ENCODE measurements around the gene HOXB8.

The HOXB8 gene

GRCh38 chr17:48612456-48612853 lies 2.6 kb downstream of the HOXB8 start:
- in situ Hi-C loops (cut with MboI; ENCODE audit: low sequenced_read_pairs, unreplicated experiment): no loop called here
- TF ChIP-seq CTCF (IDR thresholded peaks at IDR 0.05; ENCODE audit: borderline replicate concordance, control extremely low read depth, extremely low read depth, insufficient read depth, missing control alignments): no peak
- no peak for DNase-seq (ENCODE audit: low spot score)

- in situ Hi-C loops (cut with MboI; ENCODE audit: low sequenced_read_pairs, unreplicated experiment): no loop called here
- no peak for TF ChIP-seq CTCF (IDR thresholded peaks at IDR 0.05; ENCODE audit: borderline replicate concordance, control extremely low read depth, extremely low read depth, insufficient read depth, missing control alignments)
- no peak for DNase-seq (ENCODE audit: low spot score)
Observed at GRCh38 chr17:48611681-48612455, 3.2 kb downstream of the HOXB8 start.

- no peak for TF ChIP-seq CTCF (IDR thresholded peaks at IDR 0.05; ENCODE audit: borderline replicate concordance, control extremely low read depth, extremely low read depth, insufficient read depth, missing control alignments)
- in situ Hi-C loops (cut with MboI; ENCODE audit: low sequenced_read_pairs, unreplicated experiment): no loop called here
- peak; percentile 63 for DNase-seq (ENCODE audit: low spot score)
Observed at GRCh38 chr17:48611213-48611612, 3.9 kb downstream of the HOXB8 start.

- in situ Hi-C loops (cut with MboI; ENCODE audit: low sequenced_read_pairs, unreplicated experiment): no loop called here
- DNase-seq (ENCODE audit: low spot score): peak; percentile 84
- TF ChIP-seq CTCF (IDR thresholded peaks at IDR 0.05; ENCODE audit: borderline replicate concordance, control extremely low read depth, extremely low read depth, insufficient read depth, missing control alignments): no peak
Observed at GRCh38 chr17:48610282-48611211, 4.5 kb downstream of the HOXB8 start, which contains the start of gene HOXB7. TSS of gene HOXB7 (minus strand) at chr17:48611017. CDS start at chr17:48610918, 99 bp downstream.

GRCh38 chr17:48609759-48610281 lies 5.3 kb downstream of the HOXB8 start:
- TF ChIP-seq CTCF (IDR thresholded peaks at IDR 0.05; ENCODE audit: borderline replicate concordance, control extremely low read depth, extremely low read depth, insufficient read depth, missing control alignments): no peak
- DNase-seq (ENCODE audit: low spot score): no peak
- in situ Hi-C loops (cut with MboI; ENCODE audit: low sequenced_read_pairs, unreplicated experiment): no loop called here

- in situ Hi-C loops (cut with MboI; ENCODE audit: low sequenced_read_pairs, unreplicated experiment): no loop called here
- TF ChIP-seq CTCF (IDR thresholded peaks at IDR 0.05; ENCODE audit: borderline replicate concordance, control extremely low read depth, extremely low read depth, insufficient read depth, missing control alignments): no peak
- DNase-seq (ENCODE audit: low spot score): no peak
Observed at GRCh38 chr17:48609033-48609432, 6.1 kb downstream of the HOXB8 start.

All from GM13976 (cell line).